Hematopoietic multipotent progenitor cell (in vitro differentiated cells): ENCODE results near the gene IMP3. TPM values are rescaled to one million over a fixed set of nuclear protein-coding genes. Genes with fewer than 3 reads are reported as not detected.

Experiments used
- DNase-seq, 3 donors: peaks; one replicate each; pipeline ENCODE4 v3.0.0-alpha.2; 2011 to 2015; ENCODE audit warnings: low read depth in 2 of 3, low spot score in 2 of 3
- total RNA-seq: library from RNA; depleted of rRNA; stranded (reverse); fragments of >200 nt; gene quantifications from one replicate; pipeline ENCODE4 v1.2.3, GENCODE V29; 2012

Gene IMP3
- total RNA-seq, 1 donor = 199 TPM

DNA sequence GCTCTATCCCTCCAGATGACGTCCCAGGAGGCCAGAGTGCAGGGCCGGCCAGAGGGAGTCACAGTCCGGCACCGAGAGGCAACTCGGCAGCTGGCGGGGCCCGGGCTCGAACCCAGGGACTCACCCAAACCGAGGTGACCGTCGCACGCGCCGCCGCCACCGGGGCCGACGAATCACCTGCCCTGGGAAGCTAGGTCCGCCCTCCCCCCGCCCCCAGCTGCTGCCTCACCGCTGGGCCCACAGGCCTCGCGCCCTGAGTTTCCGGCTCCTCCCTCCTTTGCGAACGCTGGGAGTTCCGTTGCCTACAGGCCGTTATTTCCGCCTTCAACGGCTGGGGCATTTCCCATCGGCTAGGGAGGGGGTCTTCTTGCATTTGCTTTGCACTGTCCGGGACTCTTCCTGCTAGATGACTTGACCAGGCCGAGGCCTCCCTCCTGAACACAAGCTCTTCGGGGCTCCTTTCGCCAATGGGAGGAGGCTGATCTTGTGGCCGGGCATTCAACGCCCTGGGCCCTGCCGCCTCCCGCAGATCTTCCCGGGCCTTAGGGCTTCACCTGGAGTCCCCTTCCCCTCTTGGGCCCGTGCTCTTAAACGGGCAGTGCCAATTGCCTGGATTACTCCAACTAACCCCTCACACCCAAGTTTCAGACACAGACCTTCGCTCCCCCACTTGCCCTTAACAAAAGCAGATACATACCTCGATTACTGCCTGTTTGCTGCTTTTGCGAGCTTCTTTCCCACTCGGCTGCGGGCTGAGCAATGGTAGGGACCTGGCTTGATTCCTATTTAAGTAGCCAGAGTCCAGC lies 14.3 kb downstream of the IMP3 start, which contains the start of gene SNUPN:
Gene SNUPN, minus strand, starts transcription at position 184 of the 806 bp plus-strand sequence. CDS start 4,674 bp downstream, outside the sequence.
- peak; percentile 84 to 98 (median 98) for DNase-seq

DNA sequence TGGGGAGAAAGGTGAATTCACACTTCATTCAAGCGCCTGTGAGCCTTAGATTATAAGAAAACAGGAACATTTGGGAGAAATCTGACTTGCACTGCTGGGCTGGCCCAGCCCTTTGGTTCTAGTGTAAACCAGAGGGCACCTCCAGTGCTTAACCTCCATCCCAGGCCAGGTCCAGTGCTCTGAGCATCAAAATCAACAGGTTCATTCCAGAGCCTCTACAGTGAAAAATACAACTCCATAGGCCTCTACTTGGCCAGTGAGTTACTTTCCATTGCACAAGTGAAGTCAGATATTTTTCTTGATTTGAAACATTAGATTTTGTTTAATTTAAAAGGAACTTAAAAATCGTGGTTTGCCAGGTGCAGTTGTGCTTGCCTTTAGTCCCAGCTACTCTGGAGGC lies 17.5 kb downstream of the IMP3 start:
- DNase-seq = no peak

DNA sequence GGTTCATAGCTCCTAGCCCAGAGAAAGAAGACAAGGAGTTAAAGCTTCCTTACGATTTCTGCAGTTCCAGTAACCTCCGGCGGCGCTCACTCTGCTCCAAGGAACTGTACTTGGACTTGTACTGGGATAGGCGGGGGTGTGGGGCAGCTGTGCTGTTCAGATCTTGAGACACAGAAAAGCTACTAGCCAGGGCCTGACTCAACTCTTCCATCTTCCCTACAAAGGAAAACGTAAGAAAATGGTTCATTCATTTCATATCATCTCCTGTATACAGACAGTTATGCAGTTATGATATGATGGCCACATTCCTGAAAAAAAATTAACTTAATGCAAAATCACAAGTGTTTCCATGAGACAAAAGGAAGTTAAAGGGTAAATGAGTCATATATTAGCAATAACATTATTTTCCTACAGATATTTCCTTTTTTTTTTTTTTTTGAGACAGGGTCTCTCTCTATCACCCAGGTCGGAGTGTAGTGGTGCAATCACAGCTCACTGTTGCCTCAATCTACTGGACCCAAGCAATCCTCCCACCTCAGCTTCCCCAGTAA lies 19.1 kb downstream of the IMP3 start:
- no peak for DNase-seq

DNA sequence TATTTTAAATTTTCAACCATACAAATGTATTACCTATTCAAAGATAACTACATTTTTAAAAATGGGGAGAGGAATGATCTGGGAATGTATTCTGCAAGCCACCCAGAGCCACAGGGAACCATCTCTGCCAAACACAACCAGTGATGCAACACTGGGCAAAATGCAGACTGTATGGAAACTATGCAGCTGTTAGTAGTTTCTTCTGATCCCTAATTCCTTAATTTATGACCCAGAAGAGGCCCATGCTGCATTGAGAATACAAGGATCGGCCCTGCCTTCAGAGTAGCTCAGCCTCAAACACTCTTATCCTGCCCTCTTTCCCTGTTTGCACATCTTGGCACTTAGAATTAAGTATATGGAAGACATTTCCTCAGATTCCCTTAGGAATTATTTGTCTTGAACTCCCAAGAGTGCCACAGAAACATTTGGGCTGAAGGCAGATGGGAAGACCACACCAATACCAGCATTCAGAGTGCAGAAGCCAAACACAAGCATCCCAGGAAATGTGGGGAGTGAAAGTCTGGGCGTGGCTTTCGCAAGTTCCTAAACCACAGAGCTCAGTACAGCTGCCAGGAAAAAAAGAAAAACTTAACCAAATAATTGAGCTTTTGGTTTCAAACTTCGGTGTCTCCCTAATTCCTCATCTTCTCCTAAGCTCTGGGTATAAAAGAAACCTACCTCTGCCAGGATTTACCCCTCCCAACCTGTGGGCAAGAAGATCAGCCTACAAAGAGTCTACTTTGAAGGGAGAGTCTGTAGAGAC lies 19.8 kb downstream of the IMP3 start:
- no peak for DNase-seq

DNA sequence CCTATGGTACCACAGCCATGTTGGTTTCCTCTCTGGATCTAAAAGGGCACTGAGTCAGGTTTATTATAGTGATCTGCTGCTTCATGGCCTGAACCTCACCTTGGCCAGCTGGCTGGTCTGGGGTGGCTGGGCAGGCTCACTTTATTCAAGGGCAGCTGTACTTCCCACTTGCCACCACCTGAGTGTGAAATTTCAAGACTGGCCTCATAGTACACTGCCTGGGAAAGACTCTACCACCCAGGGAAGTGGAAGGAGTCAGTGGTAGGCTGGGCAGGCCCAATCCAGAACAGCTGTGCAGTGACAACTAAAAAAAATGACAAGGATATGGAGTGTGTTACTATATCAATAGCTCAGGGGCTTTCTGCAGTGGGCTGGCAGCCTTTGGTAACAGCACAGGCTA lies 23.3 kb downstream of the IMP3 start:
- no peak for DNase-seq

DNA sequence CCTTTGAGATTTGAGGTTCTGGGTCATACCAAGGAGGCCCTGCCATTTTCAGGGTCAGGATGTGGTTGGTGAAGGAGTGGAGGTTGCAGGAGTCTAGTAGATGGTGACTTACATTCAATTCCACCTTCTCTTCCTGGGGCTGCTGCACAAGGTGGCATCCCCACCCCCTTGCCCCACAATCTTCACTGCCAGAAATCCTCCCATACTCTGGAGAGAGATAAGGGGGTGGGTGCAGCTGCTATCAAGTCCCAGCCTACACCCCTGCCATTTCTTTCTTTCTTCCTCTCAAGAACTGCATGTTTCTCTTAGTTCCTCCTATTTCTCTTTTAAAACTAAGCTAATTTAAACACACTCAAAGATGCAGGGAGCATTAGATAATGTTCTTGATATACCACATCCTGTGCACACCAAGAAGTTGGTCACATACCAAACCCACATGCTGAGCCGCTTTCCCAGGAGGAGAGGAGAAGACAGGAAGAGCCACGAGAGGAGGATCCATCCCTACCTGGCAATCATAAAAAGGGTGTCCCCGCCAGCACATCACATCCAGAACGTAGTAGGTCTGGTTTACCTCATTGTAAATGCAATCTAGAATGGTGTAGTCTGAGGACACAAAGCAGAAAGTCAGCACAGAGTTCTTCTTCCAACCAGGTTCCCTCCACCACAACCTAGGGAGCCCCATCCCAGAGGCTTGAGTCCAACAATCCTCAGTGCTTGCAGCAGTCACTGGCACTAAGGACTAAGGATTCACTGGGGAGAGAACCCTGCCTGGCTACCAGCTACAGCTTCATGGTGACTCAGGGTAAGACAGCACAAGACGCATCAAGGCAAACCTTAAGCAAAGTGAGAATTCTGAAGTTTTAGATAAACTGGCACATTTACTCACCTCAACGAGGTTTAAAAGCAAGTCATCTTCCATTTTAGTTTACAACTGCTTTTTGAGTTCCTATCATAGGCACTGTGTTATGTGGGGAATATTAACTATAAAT lies 33.0 kb downstream of the IMP3 start:
- DNase-seq = peak in 2 of 3 donors; percentile 41 to 73

DNA sequence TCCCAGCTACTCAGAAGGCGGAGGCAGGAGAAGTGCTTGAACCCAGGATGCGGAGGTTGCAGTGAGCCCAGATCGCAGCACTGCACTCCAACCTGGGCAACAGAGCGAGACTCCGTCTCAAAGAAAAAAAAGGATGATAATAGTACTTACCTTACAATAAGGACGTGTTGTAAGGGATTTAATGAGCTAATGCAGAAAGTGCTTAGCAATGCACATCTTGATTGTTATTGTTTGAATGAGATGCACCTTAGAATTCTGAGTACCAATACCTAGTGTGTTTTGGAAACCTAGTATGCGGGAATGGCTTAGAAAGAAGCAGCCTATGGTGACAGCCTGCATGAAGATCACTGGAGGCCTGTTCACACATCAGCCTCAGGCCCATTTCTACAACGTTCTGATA lies 34.0 kb downstream of the IMP3 start:
- no peak for DNase-seq

DNA sequence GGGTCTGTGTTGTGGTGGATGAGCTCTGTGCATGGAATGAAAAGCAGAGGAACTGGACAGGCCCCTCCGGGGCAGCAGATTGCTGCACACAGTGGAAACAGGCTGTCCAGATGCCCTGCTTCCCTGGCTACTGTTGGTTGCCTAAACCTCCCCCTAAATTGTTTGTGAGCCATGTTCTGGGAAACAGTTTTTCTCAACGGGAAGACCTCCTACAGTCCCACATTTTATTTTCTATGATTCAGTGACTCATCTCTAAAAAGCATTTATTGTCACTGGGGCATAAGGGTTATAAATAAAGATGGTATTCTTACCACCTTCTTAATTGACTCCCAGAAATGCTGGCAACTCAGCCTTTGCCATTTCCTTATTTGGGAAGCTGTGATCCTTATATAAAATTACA lies 40.6 kb downstream of the IMP3 start:
- no peak for DNase-seq

DNA sequence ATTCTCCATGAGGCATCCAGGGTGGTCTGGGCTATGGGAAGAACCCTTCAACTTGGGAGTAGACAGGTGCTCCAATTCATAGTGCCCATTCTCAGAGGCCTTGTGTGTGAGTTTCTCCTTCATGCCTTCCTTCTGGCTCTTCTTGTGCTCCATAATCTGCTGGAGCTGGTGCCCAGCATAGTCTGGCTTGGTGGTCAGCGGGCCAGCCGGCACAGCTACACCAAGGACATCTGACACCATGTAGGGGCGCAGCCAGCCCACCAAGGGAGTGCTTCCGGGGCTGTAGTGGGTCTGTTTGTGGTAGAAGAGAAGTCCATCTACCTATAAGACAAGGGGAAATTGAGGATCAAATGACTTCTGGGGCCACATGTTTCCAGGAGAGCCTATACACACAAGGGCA lies 41.7 kb downstream of the IMP3 start:
- DNase-seq = no peak

DNA sequence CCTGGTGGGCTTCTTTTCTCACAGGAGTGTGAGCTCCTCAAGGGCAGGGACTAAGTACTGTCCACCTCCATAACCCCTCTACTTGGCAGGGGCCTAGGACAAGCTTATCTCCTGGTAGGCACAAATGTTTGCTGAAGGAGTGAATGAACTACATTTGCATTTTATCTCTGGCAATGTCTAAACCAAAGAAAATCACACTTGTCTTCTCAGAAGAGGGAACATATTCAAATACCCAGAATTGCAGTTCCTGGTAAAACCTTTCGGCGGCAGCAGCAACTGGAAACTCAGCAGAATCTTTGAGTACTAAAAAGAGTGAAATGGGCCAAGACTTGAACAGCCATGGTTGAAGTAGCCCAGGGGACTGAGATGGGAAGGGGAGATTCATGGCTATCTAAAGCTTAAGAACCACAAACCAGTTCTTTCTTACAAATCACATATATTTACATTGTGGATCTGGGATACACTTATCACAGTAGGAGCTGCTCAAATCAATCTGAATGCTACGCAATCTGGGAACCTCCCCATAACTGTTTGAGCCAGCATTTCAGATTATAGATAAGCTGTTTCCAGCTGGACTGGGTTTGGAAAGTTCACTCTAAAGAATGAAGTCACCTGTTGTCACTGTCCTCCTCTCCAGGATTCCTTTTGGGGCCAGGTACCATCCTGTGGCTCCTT lies 42.2 kb downstream of the IMP3 start:
- peak in 1 of 3 donors; percentile 60 for DNase-seq

DNA sequence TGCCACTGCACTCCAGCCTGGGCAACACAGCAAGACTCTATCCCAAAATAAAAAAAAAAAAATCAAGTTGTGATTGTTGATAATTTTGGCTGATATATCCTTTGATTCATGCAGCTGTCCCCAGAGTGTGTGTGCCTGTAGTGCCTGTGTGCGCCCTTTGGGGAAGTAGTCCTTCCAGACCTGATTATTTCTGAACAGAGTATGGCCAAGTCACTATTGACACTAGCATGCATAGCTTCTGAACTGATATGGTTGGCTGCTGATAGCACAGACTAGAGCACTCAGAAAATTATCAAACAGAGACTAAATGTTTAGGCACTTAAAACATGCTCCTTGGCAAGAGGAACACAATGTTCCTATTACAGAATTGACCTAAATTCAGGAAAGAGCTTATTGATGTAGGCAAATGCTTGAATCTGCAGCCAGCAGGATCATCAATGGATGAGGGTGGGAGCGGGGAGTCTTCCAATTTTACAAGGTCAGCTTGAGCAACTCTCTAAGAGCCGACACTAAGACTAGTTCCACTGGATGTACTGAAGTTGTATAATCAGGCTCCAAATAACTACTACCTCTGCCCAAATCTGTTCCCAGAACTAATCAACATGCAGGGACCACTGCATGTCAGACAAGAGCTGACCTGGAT lies 43.2 kb downstream of the IMP3 start:
- DNase-seq = no peak

DNA sequence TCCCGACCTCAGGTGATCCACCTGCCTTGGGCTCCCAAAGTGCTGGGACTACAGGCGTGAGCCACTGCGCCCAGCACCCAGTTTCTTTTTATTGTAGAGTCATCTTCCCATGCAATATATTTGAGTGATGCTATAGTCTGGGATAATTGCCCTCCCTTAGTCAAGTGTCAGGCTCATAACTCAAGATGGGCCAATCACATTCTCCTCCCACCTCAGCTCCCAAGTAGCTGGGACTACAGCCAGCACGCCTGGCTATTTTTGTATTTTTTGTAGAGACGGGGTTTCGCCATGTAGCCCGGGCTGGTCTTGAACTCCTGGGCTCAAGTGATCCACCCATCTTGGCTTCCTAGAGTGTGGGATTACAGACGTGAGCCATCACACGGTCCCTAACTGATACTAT lies 45.7 kb downstream of the IMP3 start:
- no peak for DNase-seq

DNA sequence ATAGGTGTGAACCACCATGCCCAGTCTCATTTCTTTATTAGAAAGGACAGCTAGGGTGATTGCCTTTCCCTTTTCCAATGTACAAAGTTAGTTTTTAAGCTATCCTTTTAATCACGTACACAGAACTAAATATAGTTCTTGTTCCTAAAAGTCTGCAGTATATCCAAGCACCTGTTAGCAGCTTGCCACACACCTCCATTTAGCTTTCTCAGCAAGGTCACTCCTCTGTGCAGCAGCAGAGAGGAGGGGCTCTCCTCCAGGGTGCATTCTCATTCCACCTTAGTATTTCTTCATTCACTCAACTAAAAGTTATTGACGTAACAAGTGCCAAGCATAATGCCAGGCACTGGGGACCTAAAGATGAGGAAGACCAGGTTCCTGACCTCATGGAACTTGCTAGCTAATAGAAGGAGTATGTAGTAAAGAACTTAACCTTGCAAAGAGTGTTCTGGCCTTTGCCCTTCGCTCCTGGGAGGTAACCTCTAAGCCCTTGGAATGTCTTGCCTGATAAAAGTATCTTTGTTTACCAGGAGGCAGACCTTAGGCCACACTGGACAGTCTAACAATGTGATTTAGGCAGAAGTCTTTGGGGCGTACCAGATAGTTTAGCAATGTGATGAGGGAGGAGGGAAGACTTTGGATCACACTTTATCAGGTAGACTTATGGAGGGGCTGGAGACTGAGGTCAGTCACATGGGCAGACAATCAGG lies 48.2 kb downstream of the IMP3 start:
- no peak for DNase-seq

DNA sequence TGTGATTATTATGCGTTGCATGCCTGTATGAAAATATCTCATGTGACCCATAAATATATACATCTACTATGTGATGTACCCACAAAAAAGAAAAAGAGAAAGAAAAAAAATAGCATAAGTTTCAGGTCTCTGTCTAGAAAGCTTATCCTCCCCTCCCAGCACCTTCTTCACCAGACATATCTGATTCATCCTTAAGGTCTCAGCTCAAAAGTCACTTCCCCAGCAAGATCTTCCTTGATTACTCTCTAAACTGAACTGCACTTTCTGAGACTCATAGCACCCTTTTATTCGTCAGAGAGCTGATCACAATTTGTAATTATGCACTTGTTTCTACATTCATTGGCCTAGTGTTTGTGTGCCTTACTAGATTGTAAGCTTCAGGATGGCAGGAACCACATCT lies 49.8 kb downstream of the IMP3 start:
- no peak for DNase-seq

Other genes starting within 250 kb of the IMP3 start
- gene SIN3A, start 188.5 kb downstream of the IMP3 start, total RNA-seq = 71.4 TPM
- 21.3 TPM for gene PTPN9, start 60.9 kb downstream of the IMP3 start, total RNA-seq
- 16.2 TPM for gene SNUPN, start 14.5 kb downstream of the IMP3 start, total RNA-seq
- 10.5 TPM for gene SNX33, start 7.7 kb upstream of the IMP3 start, total RNA-seq
- gene CSPG4, start 72.6 kb upstream of the IMP3 start, total RNA-seq = under 0.01 TPM
- gene UBE2Q2, start 203.2 kb upstream of the IMP3 start, total RNA-seq = 22.9 TPM